HG03175 (cell line): ENCODE results near the gene AWAT2.
"Not testable (repeated sequence)": the region's sequence is repeated elsewhere in the genome, so short reads cannot be mapped to it uniquely, and the experiment has no call there.

Source experiments
- ATAC-seq: cut with Tn5 transposase; IDR thresholded peaks from one replicate; pipeline ENCODE4 v1.9.1; 2021; ENCODE audit warnings: mild to moderate bottlenecking, moderate library complexity; ENCODE audit not compliant: unreplicated experiment

The AWAT2 gene

DNA sequence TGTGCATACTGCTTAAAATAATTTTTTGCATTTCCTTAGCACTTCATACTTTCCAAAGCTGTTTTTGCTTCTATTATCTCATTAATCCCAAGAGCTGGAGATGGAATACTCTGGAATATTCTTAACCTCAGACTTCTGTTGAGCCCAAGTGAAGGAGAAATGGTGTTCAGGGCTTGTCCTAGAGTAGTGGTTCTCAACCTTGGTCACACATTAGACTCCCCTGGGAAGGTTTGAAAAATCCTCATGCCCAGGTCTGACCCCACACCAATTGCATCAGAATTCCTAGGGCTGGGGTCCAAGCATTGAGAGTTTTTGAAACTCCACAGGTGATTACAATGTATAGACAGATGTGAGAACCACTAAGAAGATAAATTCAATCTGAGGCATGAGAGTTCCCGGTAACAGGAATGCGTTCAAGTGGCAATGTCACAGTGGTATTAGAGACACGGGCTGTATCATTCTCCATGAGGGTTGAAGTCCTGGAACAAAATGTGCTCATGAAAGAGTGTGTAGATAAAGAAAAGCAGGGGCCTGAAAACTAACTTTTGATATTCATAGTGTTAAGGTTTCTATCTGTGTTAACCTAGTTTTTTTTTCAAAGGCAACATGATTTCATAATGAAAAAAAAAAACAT lies 47.9 kb downstream of the AWAT2 start:
- no peak for ATAC-seq

GRCh38 chrX:70001269-70001668 lies 48.5 kb downstream of the AWAT2 start:
- ATAC-seq, result no peak

GRCh38 chrX:69998299-69998698 lies 51.4 kb downstream of the AWAT2 start:
- ATAC-seq, result not testable (repeated sequence)

GRCh38 chrX:69996113-69996468 lies 53.6 kb downstream of the AWAT2 start:
- ATAC-seq, result no peak

- ATAC-seq, result no peak
Observed at GRCh38 chrX:69995362-69996112, 54.2 kb downstream of the AWAT2 start.

DNA sequence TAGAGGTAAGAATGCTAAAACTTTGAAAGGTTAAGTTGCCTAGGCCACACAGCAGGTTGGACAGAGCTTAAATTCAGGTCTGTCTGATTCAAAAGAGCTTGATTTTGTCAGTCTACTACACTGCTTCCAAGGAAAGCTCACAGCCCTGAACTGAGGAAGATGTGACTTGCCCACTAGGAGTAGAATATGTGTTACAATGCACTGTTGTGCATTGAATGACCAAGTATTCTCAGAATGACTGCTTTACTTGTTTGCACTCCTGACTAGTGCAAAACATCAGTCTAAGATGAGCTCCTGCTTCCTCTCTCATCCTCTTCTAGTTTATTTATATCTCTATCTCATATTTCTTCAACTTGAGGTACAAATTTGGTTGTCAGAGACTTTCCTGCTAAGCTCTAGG lies 56.2 kb downstream of the AWAT2 start:
- ATAC-seq, result no peak

DNA sequence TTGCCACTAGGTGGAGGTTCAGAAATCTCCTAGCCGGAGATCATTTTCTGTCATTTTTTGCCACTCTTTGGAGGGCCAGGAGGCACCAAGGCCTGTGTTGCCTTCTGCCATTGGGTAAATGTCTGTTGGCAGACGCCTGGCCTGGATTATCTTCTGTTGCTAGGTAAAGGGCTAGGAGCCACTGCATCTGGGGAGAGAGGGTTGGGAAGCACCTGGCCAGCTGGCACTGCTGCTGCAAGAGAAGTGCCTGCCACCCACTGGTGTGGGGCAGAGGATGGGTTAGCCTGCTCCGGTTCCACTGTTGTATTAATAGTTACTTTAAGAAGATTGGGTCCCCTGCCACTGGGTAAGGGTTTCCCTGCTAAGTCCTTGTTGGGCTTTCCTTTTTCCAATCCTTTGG lies 58.1 kb downstream of the AWAT2 start:
- no peak for ATAC-seq
